Measurements from ENCODE around the gene DNAAF8. TPM values are rescaled to one million over a fixed set of nuclear protein-coding genes. Genes with fewer than 3 reads are reported as not detected.

Gene DNAAF8
- polyA plus RNA-seq, 2 of the 4 experiments (the other 2 are of a cell fraction) = 1.6 TPM

- ChIA-PET POLR2A (no interaction called here), CTCF (no interaction called here)
- DNase-seq (ENCODE audit: low read depth in 1 of 2, low spot score in 1 of 2) (no peak), ATAC-seq (no peak), FAIRE-seq (no peak)
- Histone ChIP-seq H3K9me3 (no peaks in the 10 kb centered on the region), H3K27ac (no peak overlapping the region), H3K4me3 (no peak overlapping the region), H3K4me2 (no peak overlapping the region), H3K4me1 (no peaks in the 10 kb centered on the region)
- 96% methylated on average over 37 of the region's 38 CpGs for WGBS (ENCODE audit: missing lambda C conversion rate)
- TF ChIP-seq MAFK (IDR thresholded peaks at IDR 0.05; ENCODE audit: partially characterized antibody) (no peak), PBX3 (IDR thresholded peaks at IDR 0.05) (no peak), CBX2 (IDR thresholded peaks at IDR 0.05; ENCODE audit: borderline replicate concordance, low read depth) (no peak), ELK1 (IDR thresholded peaks at IDR 0.05; ENCODE audit: low read depth, low read length) (no peak), NFE2L2 (conservative IDR thresholded peaks at IDR 0.05; ENCODE audit: low read length) (no peak), EHMT2 (IDR thresholded peaks at IDR 0.05; ENCODE audit: low read depth) (no peak), RCOR1 (IDR thresholded peaks at IDR 0.05; ENCODE audit: low read depth, low read length) (no peak), JUN (IDR thresholded peaks at IDR 0.05) (no peak), TP53 (CRISPR knock-in tag; IDR thresholded peaks at IDR 0.05) (no peak)
- TF ChIP-seq, protein P1, sequence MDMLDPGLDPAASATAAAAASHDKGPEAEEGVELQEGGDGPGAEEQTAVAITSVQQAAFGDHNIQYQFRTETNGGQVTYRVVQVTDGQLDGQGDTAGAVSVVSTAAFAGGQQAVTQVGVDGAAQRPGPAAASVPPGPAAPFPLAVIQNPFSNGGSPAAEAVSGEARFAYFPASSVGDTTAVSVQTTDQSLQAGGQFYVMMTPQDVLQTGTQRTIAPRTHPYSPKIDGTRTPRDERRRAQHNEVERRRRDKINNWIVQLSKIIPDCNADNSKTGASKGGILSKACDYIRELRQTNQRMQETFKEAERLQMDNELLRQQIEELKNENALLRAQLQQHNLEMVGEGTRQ (IDR thresholded peaks at IDR 0.05) = no peak
Observed at GRCh38 chr16:4685776-4686496, 48.4 kb upstream of the DNAAF8 start.

DNA sequence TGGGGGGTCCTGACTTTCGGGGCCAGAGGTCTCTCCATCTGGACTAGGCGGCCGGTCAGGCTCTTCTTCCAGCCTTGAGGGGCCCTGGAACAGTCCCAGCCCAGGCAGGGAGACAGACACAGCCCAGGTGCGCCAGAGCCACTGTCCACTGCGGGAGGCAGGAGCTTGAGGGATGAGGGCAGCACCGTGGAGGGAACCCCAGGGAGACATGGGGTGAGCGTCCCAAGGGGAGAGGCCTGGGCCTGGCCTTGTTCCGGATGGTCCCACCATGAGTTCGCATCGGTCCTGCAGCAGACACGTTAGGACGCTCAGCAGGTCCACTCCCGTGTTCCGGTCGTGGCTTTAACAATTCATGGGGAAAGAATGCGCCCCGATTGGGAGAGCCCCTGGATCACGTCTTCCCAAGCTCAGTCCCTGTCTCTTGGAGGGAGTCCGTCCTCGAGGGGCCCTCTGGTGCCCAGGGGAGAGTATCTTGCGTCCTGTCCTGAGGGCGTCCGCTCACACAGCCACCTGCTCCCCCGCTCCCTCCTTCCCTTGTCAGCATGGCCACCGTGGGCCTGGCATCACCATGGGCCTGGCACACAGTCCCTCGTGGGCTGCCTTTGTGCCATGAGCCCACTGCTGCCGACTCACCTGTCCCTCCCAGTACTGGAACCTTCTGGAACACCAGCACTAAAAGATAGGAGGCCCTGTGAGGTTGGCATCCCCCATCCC is 47.7 kb upstream of the DNAAF8 start:
- Histone ChIP-seq H3K4me2 (no peak overlapping the region), H3K4me3 (no peak overlapping the region), H3K9me3 (no peaks in the 10 kb centered on the region), H3K4me1 (no peaks in the 10 kb centered on the region), H3K27ac (no peak overlapping the region)
- DNase-seq (ENCODE audit: low read depth in 1 of 2, low spot score in 1 of 2) = no peak
- 96% methylated on average over 24 of the region's 27 CpGs for WGBS (ENCODE audit: missing lambda C conversion rate)
- CTCF ChIA-PET = no interaction called here
- POLR2A ChIA-PET = no interaction called here
- no peak for ATAC-seq
- TF ChIP-seq SREBF2 (IDR thresholded peaks at IDR 0.05) (no peak), HMGXB4 (CRISPR knock-in tag; IDR thresholded peaks at IDR 0.05; ENCODE audit: borderline replicate concordance) (no peak), CBX2 (IDR thresholded peaks at IDR 0.05; ENCODE audit: borderline replicate concordance, low read depth) (no peak), JUN (IDR thresholded peaks at IDR 0.05) (no peak), HOXB13 (CRISPR knock-in tag; IDR thresholded peaks at IDR 0.05; ENCODE audit: low read depth) (no peak), JUNB (IDR thresholded peaks at IDR 0.05) (no peak), ZSCAN20 (CRISPR knock-in tag; IDR thresholded peaks at IDR 0.05) (no peak), ZC3H11A (IDR thresholded peaks at IDR 0.05) (no peak), HEYL (CRISPR knock-in tag; IDR thresholded peaks at IDR 0.05) (no peak), ATOH8 (CRISPR knock-in tag; IDR thresholded peaks at IDR 0.05; ENCODE audit: low read depth) (no peak), FOXS1 (CRISPR knock-in tag; IDR thresholded peaks at IDR 0.05) (no peak), RAD21 (conservative IDR thresholded peaks at IDR 0.05 in 1 of 2, IDR thresholded peaks at IDR 0.05 in 1 of 2) (no peak), CBX8 (IDR thresholded peaks at IDR 0.05) (no peak), BHLHE40 (IDR thresholded peaks at IDR 0.05; ENCODE audit: low read depth, low read length) (no peak), ELK1 (IDR thresholded peaks at IDR 0.05; ENCODE audit: low read depth, low read length) (no peak), KDM1A (IDR thresholded peaks at IDR 0.05; ENCODE audit: low read depth) (no peak), RARB (CRISPR knock-in tag; IDR thresholded peaks at IDR 0.05) (no peak), ESRRA (IDR thresholded peaks at IDR 0.05; ENCODE audit: borderline replicate concordance, low read length) (no peak), RCOR1 (IDR thresholded peaks at IDR 0.05; ENCODE audit: low read depth, low read length) (no peak), EHMT2 (IDR thresholded peaks at IDR 0.05; ENCODE audit: low read depth) (no peak)
- no peak for FAIRE-seq

All from A549 (cell line).